ENCODE results near the gene DGKI.

DNA sequence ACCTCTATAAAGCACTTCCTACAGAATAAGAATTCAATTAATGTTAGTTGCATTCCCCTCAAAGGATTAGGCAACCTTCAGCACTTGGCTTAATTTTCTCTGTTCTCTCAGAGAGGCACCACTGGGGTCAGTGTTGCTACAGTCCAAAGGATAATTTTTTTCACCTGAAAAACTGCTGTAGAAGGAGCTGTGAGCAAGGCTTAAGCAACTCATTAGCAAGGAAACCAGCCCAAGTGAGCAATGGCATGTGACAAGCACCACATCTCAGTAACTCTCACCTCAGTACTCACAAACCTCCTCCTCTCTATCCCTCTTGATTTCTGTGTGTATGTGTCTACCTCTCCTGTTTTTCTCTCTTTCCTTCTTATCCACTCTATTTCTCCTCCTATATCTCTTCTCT lies 55.9 kb downstream of the DGKI start:
- TF ChIP-seq CTCF (conservative IDR thresholded peaks at IDR 0.05) (no peak), EZH2 (IDR thresholded peaks at IDR 0.05; ENCODE audit: low read depth) (no peak)
